ENCODE data around the gene ARHGAP12.

Gene ARHGAP12

DNA sequence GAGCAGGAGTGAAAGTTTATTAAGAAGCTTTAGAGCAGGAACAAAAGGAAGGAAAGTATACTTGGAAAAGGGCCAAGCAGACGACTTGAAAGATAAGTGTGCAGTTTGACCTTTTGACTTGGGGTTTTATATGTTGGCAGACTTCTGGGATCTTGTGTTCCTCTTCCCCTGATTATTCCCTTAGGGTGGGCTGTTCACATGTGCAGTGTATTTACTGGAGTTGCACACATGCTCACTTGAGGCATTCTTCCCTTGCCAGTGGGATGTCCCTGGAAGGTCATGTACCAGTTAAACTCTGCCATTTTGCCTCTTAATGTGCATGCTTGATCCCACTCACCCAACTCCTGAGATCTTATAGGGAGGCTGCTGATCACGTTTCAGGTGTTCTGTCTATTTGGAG, 23.4 kb upstream of the ARHGAP12 start:
- intact Hi-C loops (cut with DNase I): no loop called here
- peak in 1 of 42 donors; percentile 10 for DNase-seq

DNA sequence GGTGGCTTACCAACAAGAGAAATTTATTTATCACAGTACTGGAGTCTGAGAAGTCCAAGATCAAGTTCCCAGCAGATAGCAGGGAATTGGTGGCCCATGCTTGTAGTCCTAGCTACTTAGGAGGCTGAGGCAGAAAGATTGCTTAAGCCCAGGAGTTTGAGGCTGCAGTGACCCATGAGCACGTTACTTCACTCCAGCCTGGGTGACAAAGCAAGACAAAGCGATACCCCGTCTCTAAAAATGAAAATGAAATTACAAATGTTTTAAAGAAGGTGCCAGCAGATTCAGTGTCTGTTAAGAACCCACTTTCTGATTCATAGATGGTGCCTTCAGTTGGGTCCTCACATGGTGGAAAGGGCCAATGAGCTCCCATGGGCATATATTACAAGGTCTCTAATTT, 20.6 kb upstream of the ARHGAP12 start:
- intact Hi-C loops (cut with DNase I): no loop called here
- DNase-seq: no peak

DNA sequence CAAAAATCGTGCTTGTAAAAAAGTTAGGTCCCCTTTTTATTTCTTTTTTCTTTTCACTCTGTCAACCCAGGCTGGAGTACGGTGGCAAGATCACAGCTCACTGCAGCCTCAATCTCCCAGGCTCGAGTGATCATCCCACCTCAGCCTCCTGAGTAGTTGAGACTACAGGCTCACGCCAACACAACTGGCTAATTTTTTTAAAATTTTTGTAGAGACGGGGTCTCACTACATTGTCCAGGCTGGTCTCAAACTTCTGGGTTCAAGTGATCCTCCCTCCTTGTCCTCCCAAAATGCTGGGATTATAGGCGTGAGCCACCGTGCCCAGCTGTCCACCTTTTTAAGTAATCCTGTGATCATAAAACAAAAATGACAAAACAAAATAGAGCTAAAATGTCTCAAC, 19.4 kb upstream of the ARHGAP12 start:
- intact Hi-C loops (cut with DNase I): no loop called here
- no peak for DNase-seq

DNA sequence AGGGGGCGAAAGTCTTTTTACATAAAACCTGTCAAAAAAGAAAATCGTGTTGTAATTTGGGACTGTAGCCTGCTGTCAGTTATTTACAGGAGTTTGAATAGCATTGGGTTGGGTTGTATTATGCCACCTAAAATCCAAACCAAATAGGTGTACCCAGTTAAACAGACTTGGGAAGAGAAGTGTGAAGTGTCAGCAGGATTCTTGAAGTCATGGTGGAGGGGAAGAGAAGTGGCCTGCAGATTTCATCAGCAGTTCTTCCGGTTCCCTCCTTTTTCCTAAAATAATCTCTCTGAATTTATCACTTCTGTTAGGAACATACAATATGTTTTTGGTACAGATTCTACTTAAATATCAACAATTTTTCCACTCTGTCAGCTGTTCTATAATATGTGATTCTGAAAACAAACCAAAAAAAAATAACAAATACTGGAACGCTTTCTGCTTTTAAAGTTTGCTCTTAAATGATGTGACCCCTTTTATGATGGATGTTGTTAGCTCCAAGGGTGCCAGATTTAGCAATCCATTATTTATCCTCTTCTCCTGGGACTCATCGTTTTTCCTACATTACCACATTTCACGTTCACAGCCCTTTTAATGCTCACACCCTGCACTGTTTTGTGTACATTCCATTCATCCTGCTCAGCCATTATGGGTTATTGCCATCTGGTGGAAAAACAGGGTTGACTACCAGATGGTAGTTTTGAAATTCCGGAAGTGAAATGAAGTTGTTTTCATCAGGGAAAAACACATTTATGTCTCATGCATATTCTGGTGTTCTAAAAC, 18.7 kb upstream of the ARHGAP12 start:
- intact Hi-C loops (cut with DNase I): no loop called here
- DNase-seq: peak in 1 of 42 donors; percentile 40

DNA sequence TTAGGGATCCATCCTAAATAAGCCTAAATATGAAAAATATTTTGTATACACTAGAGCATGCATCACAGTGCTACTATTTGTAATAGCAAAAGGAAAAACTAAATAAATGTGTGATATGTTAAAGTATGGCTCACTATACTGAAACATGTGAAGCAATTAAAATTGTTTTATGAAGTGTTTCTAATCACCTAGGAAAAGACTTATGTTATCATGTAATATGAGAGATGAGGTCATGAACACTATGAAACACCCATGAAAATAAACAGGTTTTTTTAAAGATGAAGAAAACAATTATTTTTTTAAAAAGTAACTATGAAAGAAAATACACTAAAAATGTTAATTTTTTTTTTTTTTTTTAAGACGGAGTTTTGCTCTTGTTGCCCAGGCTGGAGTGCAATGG, 16.8 kb upstream of the ARHGAP12 start:
- intact Hi-C loops (cut with DNase I): no loop called here
- DNase-seq: no peak

DNA sequence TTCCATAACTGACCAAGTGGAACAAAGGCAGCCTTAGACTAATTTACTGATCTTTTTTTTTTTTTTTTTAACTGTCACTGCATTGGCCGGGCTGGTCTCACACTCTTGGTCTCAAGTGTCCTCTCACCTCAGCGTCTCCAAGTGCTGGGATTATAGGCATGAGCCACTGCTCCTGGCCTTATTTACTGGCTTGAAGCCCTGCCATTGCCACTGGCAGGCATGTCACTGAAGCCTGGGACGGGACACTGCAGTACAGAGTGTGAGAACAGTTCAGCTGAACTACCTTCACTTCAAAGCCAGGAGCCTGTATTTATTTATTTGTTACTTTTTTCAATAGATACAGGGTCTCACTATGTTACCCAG, 15.4 kb upstream of the ARHGAP12 start:
- DNase-seq: no peak
- intact Hi-C loops (cut with DNase I): no loop called here

DNA sequence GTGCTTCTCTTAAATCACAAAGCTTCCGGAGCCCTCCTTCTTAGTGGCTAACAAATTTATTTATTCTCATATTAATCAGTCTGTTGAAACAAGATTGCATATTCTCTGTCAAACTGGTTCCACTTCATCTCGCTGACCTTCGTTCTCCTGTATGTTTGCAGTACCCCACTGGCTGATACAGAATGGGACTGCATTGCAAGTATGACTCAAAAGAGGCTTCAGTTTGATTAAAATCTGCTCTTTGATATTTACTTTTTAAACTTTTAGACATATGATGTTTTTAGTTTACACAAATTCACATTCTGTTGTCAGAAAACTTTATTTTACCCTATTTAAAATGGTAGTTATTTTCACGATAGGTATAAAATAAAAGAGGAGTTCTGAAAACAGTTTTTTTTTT, 14.3 kb upstream of the ARHGAP12 start:
- DNase-seq: no peak
- intact Hi-C loops (cut with DNase I): no loop called here

DNA sequence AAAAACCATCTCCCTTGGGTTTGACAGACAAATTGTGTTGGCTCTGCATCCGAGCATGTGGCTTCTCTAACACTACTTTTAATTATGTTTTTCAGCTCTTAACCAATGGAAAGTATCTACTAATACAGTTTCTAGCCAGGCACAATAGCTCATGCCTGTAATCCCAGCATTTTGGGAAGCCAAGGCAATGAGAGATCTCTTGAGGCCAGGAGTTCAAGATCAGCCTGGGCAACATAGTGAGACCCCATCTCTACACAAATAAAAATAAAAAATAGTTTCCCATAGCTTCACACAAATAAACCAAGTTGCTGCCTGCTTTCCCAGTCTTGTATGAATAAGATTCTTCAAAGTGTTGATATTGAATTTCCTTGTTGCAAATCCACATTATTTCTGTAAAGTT, 13.8 kb upstream of the ARHGAP12 start:
- intact Hi-C loops (cut with DNase I): no loop called here

DNA sequence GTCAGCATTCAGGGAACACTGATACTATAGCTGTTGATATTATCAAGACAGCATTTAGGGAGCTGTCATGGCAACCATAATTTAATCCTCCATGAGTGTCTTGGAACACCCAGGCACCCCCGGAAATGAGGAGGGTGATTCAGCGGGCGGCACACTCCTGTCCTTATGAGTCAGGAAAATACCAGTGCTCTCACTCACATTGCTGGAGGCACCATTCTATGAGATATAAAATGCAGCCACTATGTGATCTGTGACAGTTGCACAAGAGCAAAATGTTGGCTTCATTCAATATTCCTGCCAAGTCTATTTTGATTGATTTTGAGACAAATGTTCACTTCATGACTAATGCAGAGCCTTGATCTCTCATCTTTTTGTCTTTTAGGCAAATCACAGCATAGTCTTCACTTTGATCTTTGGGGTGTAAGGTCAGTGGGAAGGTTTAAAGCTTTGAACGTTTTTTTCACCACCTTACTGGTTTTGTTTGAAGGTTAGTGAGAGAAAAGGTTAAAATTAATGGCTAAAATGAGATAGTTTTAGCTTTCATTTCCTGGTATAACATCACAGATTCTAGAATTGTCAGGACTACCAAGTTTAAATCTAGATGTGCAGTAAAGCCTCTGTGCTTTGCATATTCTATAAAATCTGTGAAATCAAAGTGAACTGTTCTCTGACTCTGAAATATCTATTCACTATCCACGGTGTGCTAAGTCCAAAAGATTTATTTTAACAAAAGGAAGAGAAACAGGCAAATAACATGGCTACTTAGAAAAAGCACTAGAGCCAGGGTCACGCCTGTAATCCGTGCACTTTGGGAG, 12.4 kb upstream of the ARHGAP12 start:
- intact Hi-C loops (cut with DNase I): no loop called here
- peak in 38 of 42 donors; percentile 17 to 85 (median 56) for DNase-seq

More for the DNA sequence above, 13.8 kb upstream of the ARHGAP12 start:
- DNase-seq: no peak

DNA sequence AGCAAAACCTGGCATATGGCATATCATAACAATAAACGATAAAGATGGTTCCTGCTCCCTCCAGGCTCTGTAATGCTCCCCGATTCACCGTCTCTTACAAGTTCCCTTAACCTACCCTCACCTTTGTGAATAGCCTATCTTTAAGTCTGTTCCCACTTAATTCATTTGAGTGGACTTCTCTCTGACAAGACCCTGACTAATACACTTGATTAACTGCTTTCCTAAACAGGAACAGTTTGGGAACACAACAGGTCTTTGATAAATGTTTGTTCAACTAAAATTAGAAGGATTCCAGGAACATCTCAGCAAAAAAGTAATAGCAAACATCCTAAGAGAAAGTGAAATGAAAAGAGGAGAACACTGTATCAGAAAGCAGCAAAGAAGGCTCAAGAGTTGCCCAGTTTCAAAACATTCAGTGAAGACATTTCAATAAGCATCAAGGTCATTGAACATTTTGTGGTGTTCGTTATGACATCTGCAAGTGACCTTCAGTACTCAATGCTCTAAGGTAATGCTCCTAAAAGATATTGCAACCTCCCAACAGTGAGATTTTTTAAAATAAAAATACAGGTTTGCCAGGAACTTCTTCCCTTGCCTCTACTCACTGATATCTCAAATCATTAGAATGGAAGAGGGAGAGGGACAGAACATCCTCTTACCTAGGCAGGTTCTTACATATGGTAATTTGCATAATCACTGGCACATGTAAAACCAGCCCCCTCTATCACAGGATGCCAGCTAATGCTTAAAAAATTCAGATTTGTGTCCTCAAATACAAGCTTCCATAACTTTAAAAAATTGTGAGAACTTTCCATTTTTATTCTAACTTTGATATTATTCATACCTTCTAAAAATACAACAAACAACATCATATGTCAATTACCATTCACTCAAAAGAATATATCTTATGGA, 11.4 kb upstream of the ARHGAP12 start:
- no peak for DNase-seq
- intact Hi-C loops (cut with DNase I): no loop called here

DNA sequence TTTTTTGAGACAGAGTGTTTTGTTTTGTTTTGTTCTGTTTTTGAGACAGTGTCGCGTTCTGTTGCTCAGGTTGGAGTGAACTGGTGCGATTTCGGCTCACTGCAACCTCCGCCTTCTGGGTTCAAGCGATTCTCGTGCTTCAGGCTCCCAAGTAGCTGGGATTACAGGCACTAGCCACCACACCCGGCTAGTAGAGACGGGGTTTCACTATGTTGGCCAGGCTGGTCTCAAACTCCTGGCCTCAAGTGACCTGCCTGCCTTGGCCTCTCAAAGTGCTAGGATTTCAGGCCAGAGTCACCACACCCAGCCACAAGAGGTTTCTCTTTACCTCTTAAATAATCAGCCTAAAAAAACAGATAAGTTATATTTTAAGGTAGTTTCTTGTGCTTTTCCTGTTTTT, 8.7 kb upstream of the ARHGAP12 start:
- no peak for DNase-seq
- intact Hi-C loops (cut with DNase I): no loop called here

DNA sequence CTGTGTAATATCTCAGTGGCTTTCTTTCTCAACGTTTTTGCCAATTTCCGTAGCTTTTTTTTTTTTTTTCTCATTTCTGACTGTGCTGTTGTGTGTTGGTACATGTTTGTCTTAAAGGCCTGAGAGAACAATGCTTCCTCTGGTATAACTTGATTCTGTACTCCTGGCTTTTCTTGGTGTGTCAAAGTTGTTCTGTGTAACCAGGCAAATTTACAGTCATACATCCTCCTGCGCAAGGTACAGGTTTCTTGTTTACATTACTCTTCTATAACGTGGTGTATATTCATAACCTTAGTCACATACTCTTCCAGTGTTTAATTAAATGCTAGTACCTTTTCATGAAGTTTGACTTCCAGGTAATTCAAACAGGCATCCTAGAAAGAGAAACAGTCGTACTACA, 8.3 kb upstream of the ARHGAP12 start:
- DNase-seq: no peak
- intact Hi-C loops (cut with DNase I): no loop called here

DNA sequence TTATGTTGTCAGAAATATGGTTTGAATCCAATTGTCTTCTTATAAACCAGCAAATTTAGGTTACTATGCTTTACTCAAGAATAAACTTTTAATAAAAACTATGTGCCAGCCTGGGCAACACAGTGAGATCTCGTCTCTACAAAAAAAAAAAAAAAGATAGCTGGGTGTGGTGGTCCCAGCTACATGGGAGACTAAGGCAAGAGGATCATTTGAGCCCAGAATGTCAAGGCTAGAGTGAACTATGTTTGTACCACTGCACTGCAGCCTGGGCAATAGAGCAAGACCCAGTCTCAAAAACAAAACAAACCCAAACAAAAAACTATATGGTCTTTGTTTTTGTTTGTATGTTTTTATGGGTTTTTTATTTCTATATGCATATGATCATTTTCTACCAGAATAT, 7.5 kb upstream of the ARHGAP12 start:
- intact Hi-C loops (cut with DNase I): no loop called here
- DNase-seq: no peak

DNA sequence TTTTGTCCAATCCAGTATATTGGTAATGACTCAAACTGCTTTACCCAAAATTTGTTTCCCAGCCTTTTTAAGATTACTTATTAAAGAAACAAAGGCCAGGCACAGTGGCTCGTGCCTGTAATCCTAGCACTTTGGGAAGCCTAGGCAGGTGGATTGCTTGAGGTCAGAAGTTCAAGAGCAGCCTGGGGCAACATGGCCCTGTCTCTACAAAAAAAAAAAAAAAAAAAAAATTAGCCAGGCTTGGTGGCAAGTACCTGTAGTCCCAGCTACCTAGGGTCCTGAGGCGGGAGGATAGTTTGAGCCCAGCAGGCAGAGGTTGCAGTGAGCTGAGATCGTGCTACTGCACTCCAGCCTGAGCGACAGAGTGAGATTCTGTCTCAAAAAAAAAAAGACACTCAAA, 7.0 kb upstream of the ARHGAP12 start:
- intact Hi-C loops (cut with DNase I): no loop called here
- DNase-seq: no peak

DNA sequence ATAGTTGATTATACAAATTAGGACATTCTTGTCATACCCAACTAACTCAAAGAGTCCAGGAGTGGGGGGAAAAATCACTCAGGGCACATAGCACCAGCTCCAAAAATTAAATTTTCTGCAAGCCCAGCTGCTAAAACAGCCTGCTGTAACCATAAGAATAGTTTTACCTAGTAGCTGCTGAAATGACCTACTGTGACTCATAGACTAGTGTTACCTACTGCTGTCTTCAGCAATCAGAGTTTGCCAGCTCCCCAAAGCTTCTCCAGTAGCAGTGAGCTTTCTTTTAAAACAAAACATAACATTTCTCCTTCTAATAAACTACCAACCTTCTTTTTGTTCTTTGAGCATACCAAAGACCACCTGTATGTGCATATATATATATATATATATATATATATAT, 4.2 kb upstream of the ARHGAP12 start:
- DNase-seq: no peak
- intact Hi-C loops (cut with DNase I): no loop called here

DNA sequence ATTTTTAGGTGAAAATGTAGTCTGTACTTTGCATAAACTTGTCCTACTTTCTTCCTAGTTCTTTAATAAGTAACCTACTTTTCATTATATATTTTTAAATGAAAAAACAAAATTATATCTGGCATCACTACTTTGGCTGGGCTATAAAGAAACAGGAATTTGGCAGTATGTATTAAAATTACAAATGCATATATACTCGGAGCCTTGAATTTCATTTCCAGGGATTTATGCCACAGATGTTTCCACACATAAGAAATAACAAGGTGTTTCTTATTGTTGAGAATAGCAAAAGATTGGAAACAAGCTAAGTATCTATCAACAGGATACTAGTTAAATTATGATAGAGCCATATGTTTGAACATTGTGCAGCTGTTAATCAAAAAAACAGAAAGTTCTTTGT, 2.2 kb upstream of the ARHGAP12 start:
- intact Hi-C loops (cut with DNase I): no loop called here
- no peak for DNase-seq

DNA sequence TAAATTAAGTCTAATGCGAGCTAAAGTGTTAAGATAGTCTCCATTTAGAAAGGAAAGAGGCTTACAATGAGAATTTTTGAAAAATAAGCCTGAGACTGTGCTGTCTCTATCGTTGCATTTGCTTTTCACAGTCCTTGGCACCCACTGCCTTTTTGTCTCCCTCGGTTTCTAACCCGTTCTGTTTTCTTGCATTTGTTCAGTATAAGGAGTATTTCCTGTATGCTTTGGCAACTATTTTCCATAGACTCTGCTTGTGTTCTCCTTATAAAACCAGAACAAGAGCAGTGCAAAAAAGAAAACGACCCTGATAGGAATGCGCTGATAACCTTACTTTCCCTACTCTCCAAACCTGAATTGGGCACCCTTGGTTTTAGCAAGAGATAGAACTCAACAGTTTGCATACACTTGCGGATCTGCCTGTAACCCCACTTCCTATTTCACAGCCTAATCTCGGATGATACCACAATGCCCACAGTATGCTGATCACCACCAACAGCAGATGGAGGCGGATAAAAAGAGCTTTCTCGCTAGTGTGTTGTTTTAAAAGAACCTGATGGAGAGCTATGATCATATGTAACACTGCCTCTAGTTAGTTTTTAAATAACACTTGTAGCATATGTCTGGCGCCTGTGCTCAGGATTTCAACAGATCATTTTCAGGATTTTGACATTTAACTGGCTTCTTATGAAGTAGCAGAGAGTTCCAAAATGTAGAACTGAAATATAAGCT, 1.6 kb upstream of the ARHGAP12 start:
- peak in 5 of 42 donors; percentile 20 to 49 (median 28) for DNase-seq
- intact Hi-C loops (cut with DNase I): no loop called here

DNA sequence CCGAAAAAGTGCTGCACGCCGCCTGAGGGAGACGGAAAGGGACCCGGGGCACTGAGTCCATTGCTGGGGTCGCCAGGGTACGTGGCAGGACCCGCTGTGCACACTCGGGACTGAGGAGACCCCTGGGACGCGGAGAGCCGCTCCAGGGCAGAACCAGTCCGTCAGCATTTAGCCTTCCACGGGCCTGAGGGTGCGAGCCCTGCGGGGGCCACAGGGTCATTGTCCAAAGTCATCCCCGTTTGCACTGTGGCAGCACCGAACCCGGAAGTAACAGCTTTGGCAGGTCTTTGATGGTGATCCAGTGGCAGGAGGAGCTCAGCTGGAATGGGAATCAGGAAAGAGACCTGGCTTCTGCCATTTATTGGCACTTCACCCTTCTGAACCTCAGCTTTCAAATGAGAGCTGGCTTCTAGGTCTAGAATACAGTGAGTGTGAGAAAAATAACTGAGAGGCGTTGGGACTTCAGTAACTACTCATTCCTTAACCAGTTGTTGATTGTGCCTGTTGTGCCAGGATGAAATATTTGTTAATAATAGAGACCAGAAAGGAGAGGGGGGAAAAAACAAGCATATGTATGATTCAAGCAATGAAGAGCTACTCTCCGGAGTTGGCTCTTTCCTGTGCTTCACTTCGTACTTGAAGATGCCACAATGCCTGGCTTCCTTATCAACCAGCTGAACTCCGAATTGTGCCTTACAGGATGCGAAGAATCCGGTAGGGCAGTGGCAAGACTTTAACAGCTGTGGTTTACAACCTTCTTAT, 811 bp upstream of the ARHGAP12 start:
- DNase-seq: peak; percentile 12 to 80 (median 52)
- intact Hi-C loops (cut with DNase I): loop anchor here (5.0 to 10.0 kb wide), 2 partner anchors 65 to 128 kb away; partner anchors contain the start of gene KIF5B
